GM23338 (cell line): ENCODE data around the gene NTN1. TPM values are rescaled to one million over a fixed set of nuclear protein-coding genes. Genes with fewer than 3 reads are reported as not detected.

ENCODE experiments used
- ATAC-seq: fragments of 200-7000 bp; cut with Tn5 transposase; 3 replicates; pipeline ENCODE4 v1.9.1; 2020
- DNase-seq: peaks from one replicate; pipeline ENCODE4 v3.0.0-alpha.2; 2015; ENCODE audit warnings: low spot score
- H2AFZ ChIP-seq: fragments of 200-600 bp; sonication (generic); 2 replicates; pipeline ENCODE4 v1.8.0; 2016; ENCODE audit warnings: antibody characterized with exemption, mild to moderate bottlenecking, moderate library complexity
- H3F3A ChIP-seq: fragments of 200-600 bp; sonication (generic); replicated peaks from 2 replicates; pipeline ENCODE4 v1.8.0; 2017; ENCODE audit warnings: antibody characterized with exemption, mixed run types, low read depth
- H3K27ac ChIP-seq: fragments of 200-600 bp; sonication (generic); 2 replicates; pipeline ENCODE4 v1.6.1; 2016; ENCODE audit warnings: low read depth
- H3K27me3 ChIP-seq: fragments of 200-600 bp; sonication (generic); 2 replicates; pipeline ENCODE4 v1.8.0; 2016; ENCODE audit warnings: mild to moderate bottlenecking, mixed run types, moderate library complexity; ENCODE audit not compliant: insufficient read depth
- H3K36me3 ChIP-seq: fragments of 200-600 bp; sonication (generic); 2 replicates; pipeline ENCODE4 v1.8.0; 2016; ENCODE audit warnings: mild to moderate bottlenecking; ENCODE audit not compliant: insufficient read depth
- H3K4me1 ChIP-seq: fragments of 200-600 bp; sonication (generic); 2 replicates; pipeline ENCODE4 v1.8.0; 2016; ENCODE audit warnings: mild to moderate bottlenecking, moderate library complexity; ENCODE audit not compliant: insufficient read depth
- H3K4me2 ChIP-seq: fragments of 200-600 bp; sonication (generic); 2 replicates; pipeline ENCODE4 v1.7.1; 2017; ENCODE audit warnings: mixed run types
- H3K4me3 ChIP-seq: fragments of 200-600 bp; sonication (generic); 2 replicates; pipeline ENCODE4 v1.6.1; 2016; ENCODE audit warnings: mixed run types
- H3K79me2 ChIP-seq: fragments of 200-600 bp; sonication (generic); replicated peaks from 2 replicates; pipeline ENCODE4 v1.8.0; 2017; ENCODE audit warnings: mild to moderate bottlenecking; ENCODE audit not compliant: insufficient read depth
- H3K9me2 ChIP-seq: fragments of 200-600 bp; sonication (generic); 2 replicates; pipeline ENCODE4 v1.8.0; 2017; ENCODE audit not compliant: insufficient read depth
- H4K20me1 ChIP-seq: fragments of 200-600 bp; sonication (generic); replicated peaks from 2 replicates; pipeline ENCODE4 v1.8.0; 2017; ENCODE audit warnings: mild to moderate bottlenecking; ENCODE audit not compliant: insufficient read depth
- H3K27ac Mint-ChIP-seq: 2 replicates; pipeline ENCODE4 v1.8.0; 2020; ENCODE audit warnings: inconsistent platforms, mild to moderate bottlenecking, moderate library complexity, mixed read lengths
- H3K27me3 Mint-ChIP-seq: 3 replicates; pipeline ENCODE4 v1.8.0; 2022; ENCODE audit warnings: low read depth, mild to moderate bottlenecking, moderate library complexity, mixed read lengths, inconsistent platforms; ENCODE audit not compliant: insufficient read depth, poor library complexity
- H3K36me3 Mint-ChIP-seq: 3 replicates; pipeline ENCODE4 v1.8.0; 2021; ENCODE audit warnings: low read depth, mild to moderate bottlenecking, inconsistent platforms, moderate library complexity, mixed read lengths
- H3K4me1 Mint-ChIP-seq: 3 replicates; pipeline ENCODE4 v1.8.0; 2020; ENCODE audit warnings: mild to moderate bottlenecking, inconsistent platforms, mixed read lengths
- H3K4me3 Mint-ChIP-seq: 3 replicates; pipeline ENCODE4 v1.8.0; 2021; ENCODE audit warnings: moderate library complexity, mild to moderate bottlenecking, inconsistent platforms, mixed read lengths
- H3K9me3 Mint-ChIP-seq: 3 replicates; pipeline ENCODE4 v1.8.0; 2020; ENCODE audit warnings: moderate library complexity, mild to moderate bottlenecking, inconsistent platforms, mixed read lengths
- CREB1 ChIP-seq: fragments of 250-450 bp; sonication (Bioruptor Pico); IDR thresholded peaks from 2 replicates; pipeline ENCODE4 v1.5.0; 2020; ENCODE audit warnings: low read depth, mild to moderate bottlenecking, moderate library complexity
- CTCF ChIP-seq, 2 experiments: fragments of 200-600 bp in 1 of 2; sonication (generic) in 1 of 2; conservative IDR thresholded peaks; 2 replicates each; pipeline versions ENCODE4 v1.5.1 to v1.6.1; 2016 to 2017; ENCODE audit warnings: antibody characterized with exemption in 2 of 2, low read depth in 2 of 2, mild to moderate bottlenecking in 2 of 2, moderate library complexity in 1 of 2
- EZH2 ChIP-seq: fragments of 200-600 bp; sonication (generic); IDR thresholded peaks from one replicate; pipeline ENCODE4 v1.8.0; 2017; ENCODE audit warnings: antibody characterized with exemption, mild to moderate bottlenecking, low read depth; ENCODE audit not compliant: unreplicated experiment
- EZH2phosphoT487 ChIP-seq: fragments of 200-600 bp; sonication (generic); IDR thresholded peaks from one replicate; pipeline ENCODE4 v1.8.1; 2018; ENCODE audit warnings: antibody characterized with exemption; ENCODE audit not compliant: unreplicated experiment
- JUNB ChIP-seq: IDR thresholded peaks from one replicate; pipeline ENCODE4 v1.6.1; 2016; ENCODE audit warnings: antibody characterized with exemption; ENCODE audit not compliant: unreplicated experiment
- NANOG ChIP-seq: IDR thresholded peaks from 2 replicates; pipeline ENCODE4 v1.6.1; 2016; ENCODE audit warnings: antibody characterized with exemption, borderline replicate concordance
- POLR2AphosphoS5 ChIP-seq: IDR thresholded peaks from 2 replicates; pipeline ENCODE4 v1.6.1; 2016; ENCODE audit warnings: antibody characterized with exemption, low read depth
- STAT1 ChIP-seq: IDR thresholded peaks from one replicate; pipeline ENCODE4 v1.6.1; 2016; ENCODE audit warnings: antibody characterized with exemption; ENCODE audit not compliant: unreplicated experiment
- ZNF114 ChIP-seq: fragments of 250-450 bp; sonication (Bioruptor Pico); IDR thresholded peaks from 2 replicates; pipeline ENCODE4 v1.5.0; 2020; ENCODE audit warnings: mild to moderate bottlenecking, moderate library complexity
- ZNF331 ChIP-seq: fragments of 250-450 bp; sonication (Bioruptor Pico); IDR thresholded peaks from 2 replicates; pipeline ENCODE4 v1.5.0; 2020; ENCODE audit warnings: low read depth, mild to moderate bottlenecking, moderate library complexity
- polyA plus RNA-seq: library from polyadenylated mRNA; unstranded; fragments of >200 nt; fragmentation: Nextera tagmentation; extraction: Ambion mirVana; gene quantifications from 2 replicates; pipeline ENCODE4 v1.2.1, GENCODE V29; 2016
- total RNA-seq: library from RNA; depleted of rRNA; stranded (reverse); fragments of >200 nt; shearing (Covaris generic); gene quantifications from 2 replicates; pipeline ENCODE4 v1.2.3, GENCODE V29; 2014
- TF ChIP-seq, protein P1 (sequence below): IDR thresholded peaks from 2 replicates; pipeline ENCODE4 v1.6.1; 2016; ENCODE audit warnings: antibody characterized with exemption
- TF ChIP-seq, protein P2 (sequence below): fragments of 250-450 bp; sonication (Bioruptor Pico); IDR thresholded peaks from 2 replicates; pipeline ENCODE4 v1.5.0; 2020; ENCODE audit warnings: mild to moderate bottlenecking, moderate library complexity

The NTN1 gene
- total and polyA plus RNA-seq, 2 experiments from 2014 or later, result 0.57 to 2.6 TPM

DNA sequence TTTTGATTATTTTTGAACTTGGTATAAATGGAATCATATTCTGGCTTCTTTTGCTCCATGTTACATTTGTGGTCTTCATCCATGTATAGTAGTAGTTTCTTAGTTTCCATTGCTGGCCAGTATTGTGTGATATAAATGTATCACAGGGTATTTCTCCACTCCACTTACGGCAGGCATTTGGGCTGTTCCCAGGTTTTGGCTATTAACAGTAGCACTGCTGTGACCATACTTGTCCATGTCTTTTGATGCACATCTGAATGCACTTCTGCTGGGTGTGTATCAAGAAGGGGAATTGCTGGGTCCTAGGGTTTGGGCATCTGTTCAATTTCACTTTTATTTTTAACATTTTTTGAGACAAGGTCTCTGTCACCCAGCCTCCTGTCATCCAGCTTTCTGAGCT is 13.9 kb downstream of the NTN1 start (continued):
- no peak for TF ChIP-seq CTCF (conservative IDR thresholded peaks at IDR 0.05; ENCODE audit: low read depth in 2 of 2)
- TF ChIP-seq ZNF331 (CRISPR knock-in tag), result no peak

DNA sequence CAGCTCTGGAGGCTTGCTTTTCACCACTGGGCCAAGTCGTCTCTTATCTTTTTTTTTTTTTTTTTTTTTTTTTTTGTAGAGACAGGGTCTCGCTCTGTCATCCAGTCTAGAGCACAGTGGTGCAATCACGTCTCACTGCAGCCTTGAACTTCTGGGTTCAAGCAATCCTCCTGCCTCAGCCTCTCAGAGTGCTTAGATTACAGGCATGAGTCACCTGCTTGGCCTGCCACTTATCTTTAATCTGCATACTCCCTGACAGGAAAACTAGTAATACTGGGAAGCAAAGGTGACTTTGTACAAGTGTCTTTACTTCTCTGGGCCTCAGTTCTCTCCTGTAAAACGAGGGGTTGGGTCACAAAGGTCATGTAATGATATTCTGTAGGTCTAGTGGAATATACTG is 15.0 kb downstream of the NTN1 start:
- H3K9me2 ChIP-seq, result no peaks in the 10 kb centered on the region
- no peak overlapping the region for H3K27ac ChIP-seq
- H3K79me2 ChIP-seq, result no peaks in the 10 kb centered on the region
- Mint-ChIP-seq H3K36me3 (no peaks in the 10 kb centered on the region), H3K9me3 (peaks cover 19% of the 10 kb centered on the region), H3K27me3 (peaks cover 8% of the 10 kb centered on the region), H3K4me1 (no peaks in the 10 kb centered on the region), H3K27ac (no peak overlapping the region), H3K4me3 (no peak overlapping the region)
- no peaks in the 10 kb centered on the region for H3F3A ChIP-seq
- ATAC-seq (no peak), DNase-seq (no peak)
- H3K27me3 ChIP-seq, result no peaks in the 10 kb centered on the region
- no peak overlapping the region for H2AFZ ChIP-seq
- H3K36me3 ChIP-seq, result no peaks in the 10 kb centered on the region
- H3K4me2 ChIP-seq, result no peak overlapping the region
- no peak overlapping the region for H3K4me3 ChIP-seq
- no peaks in the 10 kb centered on the region for H3K4me1 ChIP-seq
- H4K20me1 ChIP-seq, result no peaks in the 10 kb centered on the region
- no peak for TF ChIP-seq CTCF (conservative IDR thresholded peaks at IDR 0.05; ENCODE audit: low read depth in 2 of 2)
- no peak for TF ChIP-seq JUNB
- TF ChIP-seq, protein P1, sequence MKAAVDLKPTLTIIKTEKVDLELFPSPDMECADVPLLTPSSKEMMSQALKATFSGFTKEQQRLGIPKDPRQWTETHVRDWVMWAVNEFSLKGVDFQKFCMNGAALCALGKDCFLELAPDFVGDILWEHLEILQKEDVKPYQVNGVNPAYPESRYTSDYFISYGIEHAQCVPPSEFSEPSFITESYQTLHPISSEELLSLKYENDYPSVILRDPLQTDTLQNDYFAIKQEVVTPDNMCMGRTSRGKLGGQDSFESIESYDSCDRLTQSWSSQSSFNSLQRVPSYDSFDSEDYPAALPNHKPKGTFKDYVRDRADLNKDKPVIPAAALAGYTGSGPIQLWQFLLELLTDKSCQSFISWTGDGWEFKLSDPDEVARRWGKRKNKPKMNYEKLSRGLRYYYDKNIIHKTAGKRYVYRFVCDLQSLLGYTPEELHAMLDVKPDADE, result no peak
- TF ChIP-seq ZNF114 (CRISPR knock-in tag), result no peak
- no peak for TF ChIP-seq EZH2phosphoT487
- no peak for TF ChIP-seq STAT1
- no peak for TF ChIP-seq POLR2AphosphoS5
- no peak for TF ChIP-seq NANOG
- no peak for TF ChIP-seq ZNF331 (CRISPR knock-in tag)
- TF ChIP-seq, protein P2, sequence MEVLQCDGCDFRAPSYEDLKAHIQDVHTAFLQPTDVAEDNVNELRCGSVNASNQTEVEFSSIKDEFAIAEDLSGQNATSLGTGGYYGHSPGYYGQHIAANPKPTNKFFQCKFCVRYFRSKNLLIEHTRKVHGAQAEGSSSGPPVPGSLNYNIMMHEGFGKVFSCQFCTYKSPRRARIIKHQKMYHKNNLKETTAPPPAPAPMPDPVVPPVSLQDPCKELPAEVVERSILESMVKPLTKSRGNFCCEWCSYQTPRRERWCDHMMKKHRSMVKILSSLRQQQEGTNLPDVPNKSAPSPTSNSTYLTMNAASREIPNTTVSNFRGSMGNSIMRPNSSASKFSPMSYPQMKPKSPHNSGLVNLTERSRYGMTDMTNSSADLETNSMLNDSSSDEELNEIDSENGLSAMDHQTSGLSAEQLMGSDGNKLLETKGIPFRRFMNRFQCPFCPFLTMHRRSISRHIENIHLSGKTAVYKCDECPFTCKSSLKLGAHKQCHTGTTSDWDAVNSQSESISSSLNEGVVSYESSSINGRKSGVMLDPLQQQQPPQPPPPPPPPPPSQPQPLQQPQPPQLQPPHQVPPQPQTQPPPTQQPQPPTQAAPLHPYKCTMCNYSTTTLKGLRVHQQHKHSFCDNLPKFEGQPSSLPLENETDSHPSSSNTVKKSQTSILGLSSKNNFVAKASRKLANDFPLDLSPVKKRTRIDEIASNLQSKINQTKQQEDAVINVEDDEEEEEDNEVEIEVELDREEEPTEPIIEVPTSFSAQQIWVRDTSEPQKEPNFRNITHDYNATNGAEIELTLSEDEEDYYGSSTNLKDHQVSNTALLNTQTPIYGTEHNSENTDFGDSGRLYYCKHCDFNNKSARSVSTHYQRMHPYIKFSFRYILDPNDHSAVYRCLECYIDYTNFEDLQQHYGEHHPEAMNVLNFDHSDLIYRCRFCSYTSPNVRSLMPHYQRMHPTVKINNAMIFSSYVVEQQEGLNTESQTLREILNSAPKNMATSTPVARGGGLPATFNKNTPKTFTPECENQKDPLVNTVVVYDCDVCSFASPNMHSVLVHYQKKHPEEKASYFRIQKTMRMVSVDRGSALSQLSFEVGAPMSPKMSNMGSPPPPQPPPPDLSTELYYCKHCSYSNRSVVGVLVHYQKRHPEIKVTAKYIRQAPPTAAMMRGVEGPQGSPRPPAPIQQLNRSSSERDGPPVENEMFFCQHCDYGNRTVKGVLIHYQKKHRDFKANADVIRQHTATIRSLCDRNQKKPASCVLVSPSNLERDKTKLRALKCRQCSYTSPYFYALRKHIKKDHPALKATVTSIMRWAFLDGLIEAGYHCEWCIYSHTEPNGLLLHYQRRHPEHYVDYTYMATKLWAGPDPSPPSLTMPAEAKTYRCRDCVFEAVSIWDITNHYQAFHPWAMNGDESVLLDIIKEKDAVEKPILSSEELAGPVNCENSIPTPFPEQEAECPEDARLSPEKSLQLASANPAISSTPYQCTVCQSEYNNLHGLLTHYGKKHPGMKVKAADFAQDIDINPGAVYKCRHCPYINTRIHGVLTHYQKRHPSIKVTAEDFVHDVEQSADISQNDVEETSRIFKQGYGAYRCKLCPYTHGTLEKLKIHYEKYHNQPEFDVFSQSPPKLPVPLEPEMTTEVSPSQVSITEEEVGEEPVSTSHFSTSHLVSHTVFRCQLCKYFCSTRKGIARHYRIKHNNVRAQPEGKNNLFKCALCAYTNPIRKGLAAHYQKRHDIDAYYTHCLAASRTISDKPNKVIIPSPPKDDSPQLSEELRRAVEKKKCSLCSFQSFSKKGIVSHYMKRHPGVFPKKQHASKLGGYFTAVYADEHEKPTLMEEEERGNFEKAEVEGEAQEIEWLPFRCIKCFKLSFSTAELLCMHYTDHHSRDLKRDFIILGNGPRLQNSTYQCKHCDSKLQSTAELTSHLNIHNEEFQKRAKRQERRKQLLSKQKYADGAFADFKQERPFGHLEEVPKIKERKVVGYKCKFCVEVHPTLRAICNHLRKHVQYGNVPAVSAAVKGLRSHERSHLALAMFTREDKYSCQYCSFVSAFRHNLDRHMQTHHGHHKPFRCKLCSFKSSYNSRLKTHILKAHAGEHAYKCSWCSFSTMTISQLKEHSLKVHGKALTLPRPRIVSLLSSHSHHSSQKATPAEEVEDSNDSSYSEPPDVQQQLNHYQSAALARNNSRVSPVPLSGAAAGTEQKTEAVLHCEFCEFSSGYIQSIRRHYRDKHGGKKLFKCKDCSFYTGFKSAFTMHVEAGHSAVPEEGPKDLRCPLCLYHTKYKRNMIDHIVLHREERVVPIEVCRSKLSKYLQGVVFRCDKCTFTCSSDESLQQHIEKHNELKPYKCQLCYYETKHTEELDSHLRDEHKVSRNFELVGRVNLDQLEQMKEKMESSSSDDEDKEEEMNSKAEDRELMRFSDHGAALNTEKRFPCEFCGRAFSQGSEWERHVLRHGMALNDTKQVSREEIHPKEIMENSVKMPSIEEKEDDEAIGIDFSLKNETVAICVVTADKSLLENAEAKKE, result no peak
- no peak for TF ChIP-seq EZH2
- no peak for TF ChIP-seq CREB1
